CD1c-positive myeloid dendritic cell (primary cell): ENCODE measurements around the gene TMEM161A.

Source experiments
- DNase-seq: peaks from one replicate; pipeline ENCODE4 v3.0.0-alpha.2; 2016; ENCODE audit errors: extremely low spot score

TMEM161A gene

GRCh38 chr19:19096641-19097627 is 41.3 kb downstream of the TMEM161A start:
- DNase-seq, result no peak

GRCh38 chr19:19095691-19096090 is 42.6 kb downstream of the TMEM161A start:
- DNase-seq, result no peak

- no peak for DNase-seq
Measured at GRCh38 chr19:19094513-19094912, 43.8 kb downstream of the TMEM161A start.

- no peak for DNase-seq
Measured at GRCh38 chr19:19087676-19088075, 50.6 kb downstream of the TMEM161A start.

GRCh38 chr19:19083413-19084178 is 54.7 kb downstream of the TMEM161A start:
- DNase-seq, result no peak

GRCh38 chr19:19081642-19082151 is 56.6 kb downstream of the TMEM161A start:
- no peak for DNase-seq

- no peak for DNase-seq
Measured at GRCh38 chr19:19079571-19079970, 58.7 kb downstream of the TMEM161A start.

GRCh38 chr19:19078801-19079200 is 59.5 kb downstream of the TMEM161A start:
- no peak for DNase-seq

GRCh38 chr19:19077103-19077502 is 61.2 kb downstream of the TMEM161A start:
- no peak for DNase-seq

GRCh38 chr19:19076476-19076875 is 61.8 kb downstream of the TMEM161A start:
- no peak for DNase-seq

GRCh38 chr19:19075126-19075525 is 63.2 kb downstream of the TMEM161A start:
- DNase-seq, result no peak

- DNase-seq, result no peak
Measured at GRCh38 chr19:19074196-19074882, 63.9 kb downstream of the TMEM161A start.

- DNase-seq, result no peak
Measured at GRCh38 chr19:19071897-19072296, 66.4 kb downstream of the TMEM161A start.
